Astrocyte (in vitro differentiated cells and primary cell): ENCODE results near the gene SHISA7.

Experiments
- CTCF ChIP-seq: IDR thresholded peaks from 2 replicates; pipeline ENCODE4 v1.5.1; 2011; ENCODE audit warnings: low read depth, mild to moderate bottlenecking, inconsistent platforms, low read length, moderate library complexity; ENCODE audit not compliant: insufficient read depth
- EZH2 ChIP-seq: IDR thresholded peaks from 2 replicates; pipeline ENCODE4 v1.6.1; 2012; ENCODE audit warnings: mild to moderate bottlenecking, low read length, inconsistent platforms; ENCODE audit not compliant: insufficient read depth

- peak; percentile 47 for TF ChIP-seq CTCF
- no peak for TF ChIP-seq EZH2
Measured at GRCh38 chr19:55454787-55455243, 11.7 kb upstream of the SHISA7 start.
